GM12878 (cell line): ENCODE measurements around the gene RAPGEF1. TPM values are rescaled to one million over a fixed set of nuclear protein-coding genes. Genes with fewer than 3 reads are reported as not detected.

Experiments
- ATAC-seq: fragments of 200-7000 bp; cut with Tn5 transposase; 3 replicates; pipeline ENCODE4 v1.9.1; 2020; ENCODE audit warnings: mild to moderate bottlenecking, moderate library complexity
- BruUV-seq: library from RNA; stranded (reverse); fragments of 400-500 nt; replicated peaks from 2 replicates; lab custom pipeline; 2021; lab: Mats Ljungman, UMichigan
- CTCF ChIA-PET: fragments of 300-600 bp; sonication (Branson Sonifier 250); formaldehyde crosslinking; extraction: SDS; loops from one replicate; lab custom pipeline; 2021; ENCODE audit warnings: inconsistent platforms; lab: Yijun Ruan, JAX
- POLR2A ChIA-PET: fragments of 350-600 bp; formaldehyde crosslinking; extraction: SDS; loops from one replicate; lab custom pipeline; 2021; ENCODE audit warnings: inconsistent platforms; lab: Charles Lee
- RAD21 ChIA-PET: fragments of 300-600 bp; sonication (Branson Sonifier 250); formaldehyde crosslinking; loops from one replicate; lab custom pipeline; 2023; ENCODE audit warnings: antibody characterized with exemption; ENCODE audit not compliant: unreplicated experiment; lab: Charles Lee
- SMC1A ChIA-PET: fragments of 300-600 bp; sonication (Branson Sonifier 250); formaldehyde crosslinking; loops from one replicate; lab custom pipeline; 2023; ENCODE audit not compliant: unreplicated experiment, uncharacterized antibody; lab: Charles Lee
- DNase-seq: peaks from one replicate; pipeline ENCODE4 v3.0.0-alpha.2; 2011; ENCODE audit warnings: low read depth, low spot score
- FAIRE-seq: peaks from 3 replicates; lab custom pipeline; 2011; peaks lifted over from hg19 to GRCh38; lab: Jason Lieb, UNC
- H2AFZ ChIP-seq: 2 replicates; pipeline ENCODE4 v1.6.0; 2011; ENCODE audit warnings: low read depth, low read length, control low read depth; ENCODE audit not compliant: control insufficient read depth
- H3K27ac ChIP-seq: 2 replicates; pipeline ENCODE4 v1.5.1; 2011; ENCODE audit warnings: control low read depth; ENCODE audit not compliant: control insufficient read depth, insufficient read depth
- H3K27me3 ChIP-seq, 2 experiments: replicated peaks in 1 of 2; 2 replicates each; pipeline versions ENCODE4 v1.6.0 to v1.6.1; 2011; ENCODE audit warnings: low read length in 1 of 2; ENCODE audit not compliant: control insufficient read depth in 2 of 2, insufficient read depth in 2 of 2
- H3K36me3 ChIP-seq, 2 experiments: 2 replicates each; pipeline ENCODE4 v1.5.1; 2011; ENCODE audit warnings: low read length in 1 of 2; ENCODE audit not compliant: control insufficient read depth in 2 of 2, insufficient read depth in 2 of 2
- H3K4me1 ChIP-seq: 2 replicates; pipeline ENCODE4 v1.6.1; 2011; ENCODE audit warnings: mild to moderate bottlenecking, low read length, moderate library complexity, mixed read lengths; ENCODE audit not compliant: control insufficient read depth, insufficient read depth
- H3K4me2 ChIP-seq: 2 replicates; pipeline ENCODE4 v1.6.0; 2011; ENCODE audit warnings: control low read depth; ENCODE audit not compliant: control insufficient read depth, insufficient read depth
- H3K4me3 ChIP-seq: fragments of 200-600 bp; sonication (generic); 2 replicates; pipeline ENCODE4 v1.5.1; 2016
- H3K79me2 ChIP-seq: 2 replicates; pipeline ENCODE4 v1.6.0; 2011; ENCODE audit warnings: low read length; ENCODE audit not compliant: control insufficient read depth, insufficient read depth
- H3K9ac ChIP-seq: 2 replicates; pipeline ENCODE4 v1.8.0; 2011; ENCODE audit warnings: low read length, control low read depth, mixed read lengths; ENCODE audit not compliant: control insufficient read depth, insufficient read depth
- H3K9me3 ChIP-seq: replicated peaks from 3 replicates; pipeline ENCODE4 v1.5.1; 2011; ENCODE audit warnings: mild to moderate bottlenecking, low read length; ENCODE audit not compliant: control insufficient read depth, insufficient read depth
- H4K20me1 ChIP-seq: 2 replicates; pipeline ENCODE4 v1.6.0; 2011; ENCODE audit not compliant: control insufficient read depth, insufficient read depth
- BCL3 ChIP-seq: IDR thresholded peaks from 2 replicates; pipeline ENCODE4 v1.6.1; 2011; ENCODE audit warnings: borderline replicate concordance, low read depth, mild to moderate bottlenecking, moderate library complexity, low read length; ENCODE audit not compliant: insufficient read depth, poor library complexity, severe bottlenecking
- BHLHE40 ChIP-seq, 2 experiments: fragments of 450-650 bp in 1 of 2; IDR thresholded peaks; 2 replicates each; pipeline ENCODE4 v1.6.1; 2011 to 2017; ENCODE audit warnings: low read depth in 2 of 2, borderline replicate concordance in 1 of 2, improper control_type of control experiment in 1 of 2, low read length in 1 of 2, mild to moderate bottlenecking in 1 of 2
- BMI1 ChIP-seq: fragments of 450-650 bp; IDR thresholded peaks from 2 replicates; pipeline ENCODE4 v1.6.1; 2016; ENCODE audit warnings: mild to moderate bottlenecking, moderate library complexity, borderline replicate concordance
- BRCA1 ChIP-seq: IDR thresholded peaks from 2 replicates; pipeline ENCODE4 v1.6.1; 2011; ENCODE audit warnings: low read depth, low read length, improper control_type of control experiment
- FOXM1 ChIP-seq: IDR thresholded peaks from 2 replicates; pipeline ENCODE4 v1.6.1; 2012; ENCODE audit warnings: low read depth, mild to moderate bottlenecking, inconsistent platforms, low read length, moderate library complexity
- GATAD2B ChIP-seq: fragments of 450-650 bp; conservative IDR thresholded peaks from 2 replicates; pipeline ENCODE4 v1.6.1; 2017; ENCODE audit warnings: low read depth, mild to moderate bottlenecking, moderate library complexity
- HCFC1 ChIP-seq: fragments of 150-350 bp; IDR thresholded peaks from 2 replicates; pipeline ENCODE4 v1.6.1; 2014; ENCODE audit warnings: low read length
- HDAC2 ChIP-seq: fragments of 200-600 bp; sonication (generic); IDR thresholded peaks from 2 replicates; pipeline ENCODE4 v1.6.1; 2017
- IRF5 ChIP-seq: fragments of 450-650 bp; IDR thresholded peaks from 2 replicates; pipeline ENCODE4 v1.6.1; 2017; ENCODE audit warnings: borderline replicate concordance
- KLF5 ChIP-seq: fragments of 450-650 bp; IDR thresholded peaks from 2 replicates; pipeline ENCODE4 v1.6.1; 2014; ENCODE audit warnings: mild to moderate bottlenecking; ENCODE audit not compliant: partially characterized antibody
- MXI1 ChIP-seq: fragments of 150-350 bp; IDR thresholded peaks from 2 replicates; pipeline ENCODE4 v1.6.1; 2011; ENCODE audit warnings: low read depth, mild to moderate bottlenecking, inconsistent platforms, low read length, improper control_type of control experiment
- NFYB ChIP-seq: IDR thresholded peaks from 2 replicates; pipeline ENCODE4 v1.6.1; 2011; ENCODE audit warnings: low read depth, mild to moderate bottlenecking, low read length, improper control_type of control experiment, moderate library complexity; ENCODE audit not compliant: insufficient read depth
- NR2C1 ChIP-seq: fragments of 450-650 bp; IDR thresholded peaks from 2 replicates; pipeline ENCODE4 v1.6.1; 2017; ENCODE audit warnings: antibody characterized with exemption, mild to moderate bottlenecking, moderate library complexity
- NRF1 ChIP-seq: conservative IDR thresholded peaks from 2 replicates; pipeline ENCODE4 v1.6.1; 2011; ENCODE audit warnings: mild to moderate bottlenecking, low read depth, low read length, improper control_type of control experiment
- PAX8 ChIP-seq: fragments of 450-650 bp; IDR thresholded peaks from 2 replicates; pipeline ENCODE4 v1.6.1; 2017; ENCODE audit warnings: mild to moderate bottlenecking, moderate library complexity
- POU2F2 ChIP-seq: IDR thresholded peaks from 3 replicates; pipeline ENCODE4 v1.6.1; 2011; ENCODE audit warnings: low read depth, mild to moderate bottlenecking, low read length, borderline replicate concordance
- RAD21 ChIP-seq: IDR thresholded peaks from 2 replicates; pipeline ENCODE4 v1.6.1; 2011; ENCODE audit warnings: mild to moderate bottlenecking, low read depth, low read length, moderate library complexity; ENCODE audit not compliant: insufficient read depth
- RAD51 ChIP-seq: fragments of 450-650 bp; IDR thresholded peaks from 2 replicates; pipeline ENCODE4 v1.6.1; 2016; ENCODE audit warnings: moderate library complexity, mild to moderate bottlenecking, inconsistent platforms
- RCOR1 ChIP-seq: conservative IDR thresholded peaks from 2 replicates; pipeline ENCODE4 v1.6.1; 2012; ENCODE audit warnings: low read depth, low read length, improper control_type of control experiment
- TAF1 ChIP-seq: IDR thresholded peaks from 2 replicates; pipeline ENCODE4 v1.6.1; 2011; ENCODE audit warnings: mild to moderate bottlenecking, low read depth, low read length, borderline replicate concordance
- TARDBP ChIP-seq: IDR thresholded peaks from 2 replicates; pipeline ENCODE4 v1.6.1; 2016; ENCODE audit warnings: borderline replicate concordance
- WGBS: methylation state at CpG from one replicate; pipeline ENCODE4 v1.1.6; 2016; ENCODE audit warnings: low lambda C conversion rate; ENCODE audit not compliant: insufficient replicate concordance, insufficient coverage; ENCODE audit errors: missing lambda C conversion rate; 5-methylcytosine and 5-hydroxymethylcytosine counted together
- in situ Hi-C: fragments of 300-500 bp; cut with MboI; formaldehyde crosslinking; loops from 9 replicates; pipeline ENCODE4 v1.14.3; 2018; ENCODE audit warnings: mixed read lengths
- intact Hi-C: fragments of 100-400 bp; cut with micrococcal nuclease; formaldehyde crosslinking; loops from one replicate; pipeline ENCODE4 v1.14.2; 2022; ENCODE audit not compliant: unreplicated experiment
- polyA plus RNA-seq, 11 experiments: library from polyadenylated mRNA; depleted of rRNA in 4 of 11; unstranded in 6 of 11; stranded (reverse) in 5 of 11; fragments of >200 nt; fragmentation: Nextera tagmentation in 4 of 11; fragmentation: Illumina TruSeq in 1 of 11; extraction: Ambion mirVana in 4 of 11; extraction: Trizol in 1 of 11; gene quantifications; 1 replicate in 1 of 11; 2 replicates in 10 of 11; pipeline versions ENCODE4 v1.2.1 to v1.2.3, GENCODE V29; 2011 to 2016; ENCODE audit warnings: inconsistent platforms in 2 of 11, missing spikeins in 2 of 11, low read depth in 1 of 11
- total RNA-seq, 4 experiments: library from RNA; depleted of rRNA in 3 of 4; stranded (reverse); fragments of >200 nt in 3 of 4; fragmentation: Illumina TruSeq in 1 of 4; extraction: Trizol in 1 of 4; gene quantifications; 2 replicates each; pipeline versions ENCODE4 v1.2.1 to v1.2.3, GENCODE V29; 2013 to 2021

Gene RAPGEF1
- total and polyA plus RNA-seq, 10 of the 15 experiments (the other 5 are each of a cell fraction or from before 2014, with no cell fraction given): 0.42 to 113 (median 45.9) TPM

GRCh38 chr9:131676431-131676972 is 63.4 kb downstream of the RAPGEF1 start:
- ChIA-PET CTCF (interaction anchor here (0.5 to 11.6 kb wide), 11 partner anchors 7 to 276 kb away, joined by 3 to 197 read pairs (median 20); partner anchors contain the start of gene RAPGEF1), POLR2A (interaction anchor here (0.6 to 12.1 kb wide), 10 partner anchors 8 to 279 kb away, joined by 3 to 271 read pairs (median 28); partner anchors contain the start of gene RAPGEF1), SMC1A (interaction anchor here (1.3 to 21.1 kb wide), 13 partner anchors 9 to 56 kb away, joined by 5 to 535 read pairs (median 35); partner anchors contain the start of gene RAPGEF1), RAD21 (interaction anchor here (2.6 to 11.0 kb wide), 11 partner anchors 9 to 85 kb away, joined by 10 to 408 read pairs (median 30); partner anchors contain the start of gene RAPGEF1)
- 0% methylated on average over 6 of the region's 6 CpGs for WGBS
- H3K9me3 ChIP-seq: no peaks in the 10 kb centered on the region
- peaks cover 0 to 5% of the 10 kb centered on the region in 2 experiments; a peak in 2 of 4 replicates for H3K36me3 ChIP-seq
- DNase-seq: peak; percentile 51
- peak overlapping the region; percentile 96 for H3K4me2 ChIP-seq
- H3K4me1 ChIP-seq: peaks cover 63% of the 10 kb centered on the region
- H3K4me3 ChIP-seq: peak overlapping the region; percentile 63
- H3K79me2 ChIP-seq: peaks cover 92% of the 10 kb centered on the region
- no peak overlapping the region for H2AFZ ChIP-seq
- H3K9ac ChIP-seq: peak overlapping the region; percentile 75
- no peaks in the 10 kb centered on the region for H3K27me3 ChIP-seq
- peak overlapping the region; percentile 87 for H3K27ac ChIP-seq
- in situ Hi-C loops (no loop called here), intact Hi-C loops (loop anchor here (2.0 kb wide), 1 partner anchor 52 kb away; no protein-coding TSS in a partner anchor)
- peak; percentile 62 for ATAC-seq
- H4K20me1 ChIP-seq: no peaks in the 10 kb centered on the region
- no peak for FAIRE-seq
- BruUV-seq: TSS peak; percentile 73
- TF ChIP-seq RAD21 (no peak), TAF1 (peak; percentile 67; the same call in 1 of the 2 replicates), RAD51 (0 out of 2 replicates have a peak, but pooled peaks have one; percentile 14), POU2F2 (peak; percentile 86; the same call in 2 of the 3 replicates), RCOR1 (no peak), KLF5 (no peak), NFYB (no peak), HDAC2 (no peak), BCL3 (no peak), GATAD2B (no peak), NR2C1 (no peak), TARDBP (no peak), HCFC1 (no peak), BRCA1 (no peak), PAX8 (no peak), FOXM1 (no peak), NRF1 (no peak), IRF5 (no peak), BMI1 (no peak), MXI1 (0 out of 2 replicates have a peak, but pooled peaks have one; percentile 26), BHLHE40 (IDR thresholded peaks at IDR 0.05; ENCODE audit: borderline replicate concordance in 1 of 2, low read depth in 2 of 2, low read length in 1 of 2) (peak in 1 of 2 experiments; percentile 5; a peak in 1 of 4 replicates)
